H1 (cell line): ENCODE data around the gene HLA-A. TPM values are rescaled to one million over a fixed set of nuclear protein-coding genes. Genes with fewer than 3 reads are reported as not detected.

Experiments used
- CTCF ChIA-PET: fragments of 300-600 bp; sonication (Branson Sonifier 250); formaldehyde crosslinking; loops from one replicate; lab custom pipeline; 2021; ENCODE audit not compliant: partially characterized antibody; lab: Charles Lee
- POLR2A ChIA-PET: fragments of 300-600 bp; sonication (Branson Sonifier 250); formaldehyde crosslinking; loops from one replicate; lab custom pipeline; 2021; ENCODE audit warnings: inconsistent platforms; ENCODE audit not compliant: partially characterized antibody; lab: Charles Lee
- DNase-seq, 2 experiments: peaks; one replicate each; pipeline versions ENCODE4 v3.0.0 to v3.0.0-alpha.2; 2010 to 2022; ENCODE audit warnings: low spot score in 2 of 2, low read depth in 1 of 2, mixed read lengths in 1 of 2
- FAIRE-seq: peaks from 2 replicates; lab custom pipeline; 2011; peaks lifted over from hg19 to GRCh38; lab: Jason Lieb, UNC
- H2AFZ ChIP-seq: 2 replicates; pipeline ENCODE4 v1.8.1; 2012; ENCODE audit warnings: low read length, inconsistent platforms
- H2AK5ac ChIP-seq: 2 replicates; pipeline ENCODE4 v1.6.1; 2013; ENCODE audit warnings: low read depth, low read length
- H2BK120ac ChIP-seq: replicated peaks from 2 replicates; pipeline ENCODE3; 2013; ENCODE audit warnings: low read depth, low read length, inconsistent platforms
- H2BK12ac ChIP-seq: 2 replicates; pipeline ENCODE4 v1.6.1; 2013; ENCODE audit warnings: low read depth, low read length
- H2BK15ac ChIP-seq: 2 replicates; pipeline ENCODE4 v1.6.1; 2013; ENCODE audit warnings: low read length
- H2BK20ac ChIP-seq: 2 replicates; pipeline ENCODE4 v1.6.1; 2013; ENCODE audit warnings: low read length
- H2BK5ac ChIP-seq: 2 replicates; pipeline ENCODE4 v1.6.1; 2013; ENCODE audit warnings: low read depth, low read length
- H3K14ac ChIP-seq: 2 replicates; pipeline ENCODE4 v1.6.1; 2013; ENCODE audit warnings: inconsistent platforms; ENCODE audit not compliant: insufficient read length
- H3K18ac ChIP-seq: 2 replicates; pipeline ENCODE4 v1.6.1; 2013; ENCODE audit warnings: low read length; ENCODE audit errors: extremely low read depth
- H3K23ac ChIP-seq: 2 replicates; pipeline ENCODE4 v1.6.1; 2013; ENCODE audit warnings: inconsistent platforms; ENCODE audit not compliant: insufficient read length
- H3K23me2 ChIP-seq: 2 replicates; pipeline ENCODE4 v1.6.1; 2013; ENCODE audit warnings: low read depth, low read length
- H3K27ac ChIP-seq: 2 replicates; pipeline ENCODE4 v1.6.1; 2011; ENCODE audit warnings: low read depth, low read length, inconsistent platforms
- H3K27me3 ChIP-seq, 4 experiments: replicated peaks in 1 of 4; 1 replicate in 1 of 4; 2 replicates in 3 of 4; pipeline versions ENCODE4 v1.6.1 to v1.8.1; 2011 to 2013; ENCODE audit warnings: low read length in 3 of 4, mild to moderate bottlenecking in 3 of 4, inconsistent platforms in 2 of 4, mixed read lengths in 2 of 4, moderate library complexity in 1 of 4; ENCODE audit not compliant: control insufficient read depth in 3 of 4, insufficient read depth in 3 of 4; ENCODE audit errors: extremely low read depth in 1 of 4
- H3K36me3 ChIP-seq, 4 experiments: 2 replicates each; pipeline versions ENCODE4 v1.6.1 to v1.8.1; 2011 to 2013; ENCODE audit warnings: mild to moderate bottlenecking in 4 of 4, low read length in 3 of 4, moderate library complexity in 2 of 4, control low read depth in 1 of 4, inconsistent platforms in 1 of 4; ENCODE audit not compliant: insufficient read depth in 4 of 4, control insufficient read depth in 2 of 4
- H3K4ac ChIP-seq: replicated peaks from 2 replicates; pipeline ENCODE3; 2013; ENCODE audit warnings: low read length, low read depth, mixed read lengths, inconsistent platforms; ENCODE audit not compliant: insufficient read length
- H3K4me1 ChIP-seq, 4 experiments: replicated peaks in 1 of 4; 1 replicate in 1 of 4; 2 replicates in 3 of 4; pipeline versions ENCODE4 v1.6.1 to v1.8.1; 2011 to 2013; ENCODE audit warnings: low read length in 3 of 4, inconsistent platforms in 2 of 4, mixed read lengths in 1 of 4; ENCODE audit not compliant: insufficient read depth in 4 of 4, control insufficient read depth in 3 of 4
- H3K4me2 ChIP-seq, 2 experiments: 2 replicates each; pipeline versions ENCODE4 v1.6.1 to v1.8.1; 2011 to 2013; ENCODE audit warnings: low read depth in 2 of 2, low read length in 2 of 2, control low read depth in 1 of 2, inconsistent platforms in 1 of 2, mild to moderate bottlenecking in 1 of 2; ENCODE audit not compliant: insufficient read depth in 1 of 2
- H3K4me3 ChIP-seq, 4 experiments: fragments of 200-600, 300-600 bp in 1 of 4; sonication (generic), shearing (Covaris generic), sonication (Bioruptor Twin) in 1 of 4; 2 replicates each; pipeline versions ENCODE4 v1.5.1 to v1.8.1; 2011 to 2016; ENCODE audit warnings: low read length in 4 of 4, low read depth in 3 of 4, control low read depth in 2 of 4, inconsistent platforms in 2 of 4, mild to moderate bottlenecking in 2 of 4, mixed read lengths in 1 of 4, moderate library complexity in 1 of 4; ENCODE audit not compliant: insufficient read depth in 2 of 4; ENCODE audit errors: extremely low read depth in 1 of 4
- H3K56ac ChIP-seq: replicated peaks from 2 replicates; pipeline ENCODE3; 2013; ENCODE audit warnings: low read depth, mild to moderate bottlenecking, mixed read lengths, low read length, inconsistent platforms; ENCODE audit not compliant: insufficient read length
- H3K79me1 ChIP-seq: 2 replicates; pipeline ENCODE4 v1.6.1; 2013; ENCODE audit warnings: low read depth, low read length, control low read depth
- H3K79me2 ChIP-seq, 2 experiments: 2 replicates each; pipeline versions ENCODE4 v1.6.1 to v1.8.1; 2012 to 2013; ENCODE audit warnings: low read length in 2 of 2, mild to moderate bottlenecking in 2 of 2, inconsistent platforms in 1 of 2; ENCODE audit not compliant: insufficient read depth in 2 of 2, control insufficient read depth in 1 of 2
- H3K9ac ChIP-seq, 4 experiments: replicated peaks in 1 of 4; 1 replicate in 1 of 4; 2 replicates in 3 of 4; pipeline versions ENCODE4 v1.6.1 to v1.8.1; 2011 to 2013; ENCODE audit warnings: low read depth in 3 of 4, low read length in 3 of 4, control low read depth in 2 of 4, mild to moderate bottlenecking in 2 of 4, moderate library complexity in 2 of 4, inconsistent platforms in 1 of 4; ENCODE audit errors: extremely low read depth in 1 of 4
- H3K9me3 ChIP-seq, 2 experiments: 2 replicates each; pipeline versions ENCODE4 v1.6.1 to v1.8.1; 2012 to 2013; ENCODE audit warnings: mild to moderate bottlenecking in 2 of 2, moderate library complexity in 2 of 2, control low read depth in 1 of 2, inconsistent platforms in 1 of 2, low read depth in 1 of 2, low read length in 1 of 2, mixed read lengths in 1 of 2; ENCODE audit not compliant: insufficient read depth in 2 of 2
- H4K20me1 ChIP-seq, 2 experiments: replicated peaks in 1 of 2; 2 replicates each; pipeline versions ENCODE3 to v1.8.1; 2011 to 2013; ENCODE audit warnings: inconsistent platforms in 2 of 2, low read length in 2 of 2, mild to moderate bottlenecking in 1 of 2; ENCODE audit not compliant: insufficient read depth in 2 of 2, control insufficient read depth in 1 of 2
- H4K5ac ChIP-seq: 2 replicates; pipeline ENCODE4 v1.6.1; 2013; ENCODE audit warnings: low read length, low read depth, mixed read lengths, inconsistent platforms; ENCODE audit not compliant: insufficient read length
- H4K8ac ChIP-seq: 2 replicates; pipeline ENCODE4 v1.8.0; 2013; ENCODE audit warnings: mild to moderate bottlenecking, moderate library complexity, low read length, inconsistent platforms; ENCODE audit not compliant: insufficient read depth; ENCODE audit errors: extremely low read depth
- H4K91ac ChIP-seq: replicated peaks from 2 replicates; pipeline ENCODE3; 2013; ENCODE audit warnings: low read length, mixed read lengths, inconsistent platforms; ENCODE audit not compliant: insufficient read length
- HDAC6 ChIP-seq: IDR thresholded peaks from one replicate; pipeline ENCODE4 v1.7.1; 2012; ENCODE audit warnings: low read depth, mild to moderate bottlenecking, inconsistent platforms, low read length, moderate library complexity
- KDM5A ChIP-seq: fragments of 200-600 bp; IDR thresholded peaks from 2 replicates; pipeline ENCODE4 v1.7.1; 2012; ENCODE audit warnings: mild to moderate bottlenecking, low read length, inconsistent platforms, mixed read lengths
- WGBS, 2 experiments: shearing (Covaris generic) in 1 of 2; methylation state at CpG; one replicate each; pipeline versions ENCODE4 v1.1.6 to v1.1.7; 2013 to 2015; ENCODE audit warnings: low lambda C conversion rate in 2 of 2, mixed read lengths in 2 of 2, inconsistent platforms in 1 of 2, low coverage in 1 of 2, missing lambda C conversion rate in 1 of 2; ENCODE audit not compliant: insufficient replicate concordance in 2 of 2, insufficient coverage in 1 of 2, insufficient read length in 1 of 2; ENCODE audit errors: extremely low coverage in 1 of 2, missing lambda C conversion rate in 1 of 2; 5-methylcytosine and 5-hydroxymethylcytosine counted together
- polyA plus RNA-seq, 7 experiments: library from polyadenylated mRNA; depleted of rRNA in 3 of 7; stranded (reverse) in 5 of 7; unstranded in 2 of 7; fragments of >200 nt in 5 of 7; fragments of 200-250 nt in 2 of 7; gene quantifications; 1 replicate in 5 of 7; 2 replicates in 1 of 7; 4 replicates in 1 of 7; pipeline versions ENCODE4 v1.2.1 to v1.2.3, GENCODE V29; 2011 to 2013; ENCODE audit warnings: missing spikeins in 2 of 7, mixed read lengths in 2 of 7
- total RNA-seq: library from RNA; stranded (reverse); fragmentation: NEBNext Ultra II Directional; extraction: Animal tissue kit (Norgen Biotek cat#: 25700); gene quantifications from 2 replicates; pipeline ENCODE4 v1.2.1, GENCODE V29; 2021

The HLA-A gene
- total and polyA plus RNA-seq, 2 of the 8 experiments (the other 6 are each of a cell fraction or from before 2014, with no cell fraction given), result 221 to 474 TPM

DNA sequence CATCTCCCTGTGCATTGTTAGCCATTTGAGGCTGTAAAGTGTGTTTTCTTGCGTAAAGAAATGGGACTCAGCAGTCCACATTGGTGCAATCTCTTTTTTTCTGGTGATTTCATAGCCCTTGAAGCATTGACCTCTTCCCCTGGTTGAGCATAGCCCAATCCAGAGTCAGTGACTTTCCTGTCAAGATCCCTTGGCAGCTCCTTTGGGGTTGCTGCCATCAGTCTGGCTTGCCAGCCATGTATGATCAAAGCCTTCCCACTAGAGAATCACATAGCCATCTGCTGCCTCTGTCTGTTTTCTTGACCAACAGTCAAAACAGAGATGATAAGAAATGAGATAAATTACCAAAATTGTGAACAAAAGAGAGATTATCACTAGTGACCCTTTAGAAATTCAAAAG is 19.6 kb downstream of the HLA-A start:
- H2BK12ac ChIP-seq, result no peak overlapping the region
- H3K14ac ChIP-seq, result no peak overlapping the region
- H3K36me3 ChIP-seq, result no peaks in the 10 kb centered on the region
- no peak overlapping the region for H3K9ac ChIP-seq
- H2BK120ac ChIP-seq, result no peak overlapping the region
- no peak overlapping the region for H2AFZ ChIP-seq
- H3K27ac ChIP-seq, result no peak overlapping the region
- no peak overlapping the region for H3K18ac ChIP-seq
- H4K8ac ChIP-seq, result no peak overlapping the region
- H3K4ac ChIP-seq, result no peak overlapping the region
- ChIA-PET CTCF (no interaction called here), POLR2A (no interaction called here)
- DNase-seq (no peak), FAIRE-seq (no peak)
- H3K9me3 ChIP-seq, result no peaks in the 10 kb centered on the region; a peak in 1 of 4 replicates
- no peaks in the 10 kb centered on the region for H3K79me1 ChIP-seq
- no peak overlapping the region for H2BK15ac ChIP-seq
- no peak overlapping the region for H2BK20ac ChIP-seq
- WGBS, 2 experiments, result 91% methylated on average over 1 of the region's 1 CpG; no CpG with 5 or more reads in 1 of the 2 experiments
- no peak overlapping the region for H3K4me3 ChIP-seq
- no peaks in the 10 kb centered on the region for H3K79me2 ChIP-seq
- H3K4me2 ChIP-seq, result no peak overlapping the region
- peaks cover 3% of the 10 kb centered on the region; the same call in 1 of the 2 replicates for H3K23me2 ChIP-seq
- no peak overlapping the region for H4K91ac ChIP-seq
- no peak overlapping the region for H3K56ac ChIP-seq
- H2BK5ac ChIP-seq, result no peak overlapping the region
- no peak overlapping the region for H2AK5ac ChIP-seq
- H4K5ac ChIP-seq, result no peak overlapping the region
- no peaks in the 10 kb centered on the region for H3K27me3 ChIP-seq
- H3K4me1 ChIP-seq, result peaks cover 7 to 17% (median 13%) of the 10 kb centered on the region in 4 experiments
- H4K20me1 ChIP-seq, result no peaks in the 10 kb centered on the region
- TF ChIP-seq KDM5A, result no peak
- no peak for TF ChIP-seq HDAC6
- no peak overlapping the region for H3K23ac ChIP-seq
